NCI-H2196 treated with DMSO at 0.1 percent for 48 hours (cell line): ENCODE results near the gene FNDC3A.
"Not testable (repeated sequence)": the region's sequence is repeated elsewhere in the genome, so short reads cannot be mapped to it uniquely, and the experiment has no call there.

Experiments used
- DNase-seq: peaks from one replicate; lab custom pipeline; 2025; ENCODE audit not compliant: unreplicated experiment; lab: John Stamatoyannopoulos, UW

The FNDC3A gene

GRCh38 chr13:48975101-48975855 lies 434 bp upstream of the FNDC3A start:
- no peak for DNase-seq

GRCh38 chr13:48976576-48977285 lies 1.0 kb downstream of the FNDC3A start:
- DNase-seq, result peak; percentile 29

GRCh38 chr13:48977286-48977625 lies 1.5 kb downstream of the FNDC3A start:
- no peak for DNase-seq

- DNase-seq, result no peak
Measured at GRCh38 chr13:48977973-48978372, 2.3 kb downstream of the FNDC3A start.

- DNase-seq, result no peak
Measured at GRCh38 chr13:48978942-48979601, 3.4 kb downstream of the FNDC3A start.

GRCh38 chr13:48979892-48980291 lies 4.2 kb downstream of the FNDC3A start:
- no peak for DNase-seq

GRCh38 chr13:48983331-48983730 lies 7.6 kb downstream of the FNDC3A start:
- no peak for DNase-seq

- no peak for DNase-seq
Measured at GRCh38 chr13:48985756-48986155, 10.0 kb downstream of the FNDC3A start.

GRCh38 chr13:48990900-48991299 lies 15.2 kb downstream of the FNDC3A start:
- no peak for DNase-seq

- no peak for DNase-seq
Measured at GRCh38 chr13:48993150-48993549, 17.4 kb downstream of the FNDC3A start.

GRCh38 chr13:48994706-48995105 lies 19.0 kb downstream of the FNDC3A start:
- DNase-seq, result no peak

GRCh38 chr13:48998641-48999292 lies 23.1 kb downstream of the FNDC3A start:
- no peak for DNase-seq

GRCh38 chr13:49000247-49000646 lies 24.5 kb downstream of the FNDC3A start:
- no peak for DNase-seq

- DNase-seq, result not testable (repeated sequence)
Measured at GRCh38 chr13:49018986-49019635, 43.4 kb downstream of the FNDC3A start.

- no peak for DNase-seq
Measured at GRCh38 chr13:49020328-49020727, 44.6 kb downstream of the FNDC3A start.

GRCh38 chr13:49020940-49021553 lies 45.3 kb downstream of the FNDC3A start:
- DNase-seq, result no peak

GRCh38 chr13:49021953-49022352 lies 46.2 kb downstream of the FNDC3A start:
- no peak for DNase-seq

GRCh38 chr13:49022472-49023144 lies 46.9 kb downstream of the FNDC3A start:
- DNase-seq, result no peak

- no peak for DNase-seq
Measured at GRCh38 chr13:49023431-49023830, 47.7 kb downstream of the FNDC3A start.

GRCh38 chr13:49026851-49027250 lies 51.1 kb downstream of the FNDC3A start:
- DNase-seq, result no peak
